Stimulated activated CD8-positive, alpha-beta memory T cell treated with anti-CD3 and anti-CD28 coated beads, Interleukin-7, amount 100 ng/mL, for 48 hours (primary cell): ENCODE data around the gene UMODL1.

ENCODE experiments used
- DNase-seq, 2 donors: peaks; one replicate each; pipeline ENCODE4 v3.0.0-alpha.2; 2020; ENCODE audit warnings: low read depth in 1 of 2; ENCODE audit errors: extremely low read depth in 1 of 2

UMODL1 gene

GRCh38 chr21:42146821-42147220 is 75.7 kb downstream of the UMODL1 start:
- DNase-seq, result no peak

DNA sequence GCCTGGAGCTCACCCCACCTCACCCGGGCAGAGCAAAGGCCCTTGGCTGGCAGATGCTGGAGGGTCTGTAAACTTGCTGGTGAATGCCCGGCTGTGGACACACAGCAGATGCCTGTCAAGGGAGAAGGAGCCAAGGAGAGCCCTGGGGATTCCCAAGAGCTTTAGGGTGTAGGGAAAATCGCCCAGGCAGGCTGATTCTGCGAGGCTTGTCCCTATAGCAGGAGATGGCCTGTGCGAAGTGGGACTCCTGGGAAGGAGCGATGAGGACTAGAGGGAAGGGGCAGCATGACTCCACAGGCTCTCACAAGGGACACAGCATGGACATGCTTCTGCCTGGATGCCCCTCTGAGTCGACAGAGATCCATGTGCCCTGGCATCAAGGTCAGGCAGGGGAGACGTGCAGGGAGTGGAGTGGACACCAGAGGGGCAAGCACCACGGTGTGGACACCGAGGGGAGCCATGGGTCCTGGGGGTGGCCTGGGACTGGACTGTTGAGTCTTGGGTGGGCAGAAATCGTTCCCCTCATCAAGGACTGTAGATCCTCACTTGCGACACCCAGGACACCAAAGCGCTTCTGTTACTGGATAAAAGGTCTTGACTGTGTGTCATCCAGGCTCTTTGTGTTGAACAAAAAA is 76.4 kb downstream of the UMODL1 start:
- no peak for DNase-seq

- DNase-seq, result no peak
Measured at GRCh38 chr21:42148097-42148496, 77.0 kb downstream of the UMODL1 start.

DNA sequence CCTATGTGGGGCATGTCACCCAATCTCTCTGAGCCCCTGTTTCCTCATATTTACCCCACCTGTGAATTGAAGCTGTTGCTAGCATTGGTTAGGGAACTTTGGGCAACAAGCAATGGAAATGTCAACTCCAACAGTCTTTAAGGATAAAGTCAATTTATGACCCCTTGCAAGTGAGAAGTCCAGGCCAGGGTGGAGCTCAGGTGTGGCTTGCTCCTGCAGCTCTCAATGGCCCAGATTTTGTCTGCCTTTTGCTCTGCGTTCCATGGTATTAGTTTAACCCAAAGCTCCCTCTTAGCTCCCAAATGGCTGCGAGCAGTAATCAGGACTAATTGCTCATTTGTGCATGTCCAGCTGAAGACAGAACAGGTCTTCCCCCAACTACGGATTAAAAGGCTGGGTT is 77.5 kb downstream of the UMODL1 start:
- DNase-seq, result no peak

- no peak for DNase-seq
Measured at GRCh38 chr21:42149656-42150473, 78.7 kb downstream of the UMODL1 start.

DNA sequence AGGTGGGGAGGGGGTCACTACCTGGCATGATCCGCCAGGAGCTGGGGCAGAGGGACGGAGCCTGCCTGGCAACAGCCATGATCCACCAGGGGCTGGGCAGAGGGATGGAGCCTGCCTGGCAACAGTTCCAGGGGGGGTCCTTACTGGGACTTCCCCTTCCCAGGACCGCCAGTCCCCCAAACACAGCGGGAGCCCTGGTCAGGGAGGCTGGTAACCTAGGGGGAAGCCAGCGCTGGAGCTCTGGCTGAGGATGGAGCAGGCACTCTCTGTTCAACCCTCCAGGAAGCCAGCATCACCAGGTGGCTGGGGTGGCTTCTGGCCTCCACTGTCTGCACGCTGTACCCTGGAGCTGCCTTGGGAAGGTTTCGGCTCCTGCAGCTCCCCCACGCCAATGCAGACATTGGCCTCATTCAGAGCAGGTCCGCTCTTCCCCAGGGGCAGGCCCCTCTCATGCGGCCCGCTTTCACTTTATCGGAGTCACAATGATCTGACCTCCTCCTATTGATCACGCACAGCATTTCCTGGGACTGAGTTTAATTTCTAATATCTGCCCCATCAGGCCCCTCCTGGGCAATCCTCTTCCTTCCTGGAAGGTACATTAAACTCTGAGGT is 79.5 kb downstream of the UMODL1 start:
- DNase-seq, result no peak

DNA sequence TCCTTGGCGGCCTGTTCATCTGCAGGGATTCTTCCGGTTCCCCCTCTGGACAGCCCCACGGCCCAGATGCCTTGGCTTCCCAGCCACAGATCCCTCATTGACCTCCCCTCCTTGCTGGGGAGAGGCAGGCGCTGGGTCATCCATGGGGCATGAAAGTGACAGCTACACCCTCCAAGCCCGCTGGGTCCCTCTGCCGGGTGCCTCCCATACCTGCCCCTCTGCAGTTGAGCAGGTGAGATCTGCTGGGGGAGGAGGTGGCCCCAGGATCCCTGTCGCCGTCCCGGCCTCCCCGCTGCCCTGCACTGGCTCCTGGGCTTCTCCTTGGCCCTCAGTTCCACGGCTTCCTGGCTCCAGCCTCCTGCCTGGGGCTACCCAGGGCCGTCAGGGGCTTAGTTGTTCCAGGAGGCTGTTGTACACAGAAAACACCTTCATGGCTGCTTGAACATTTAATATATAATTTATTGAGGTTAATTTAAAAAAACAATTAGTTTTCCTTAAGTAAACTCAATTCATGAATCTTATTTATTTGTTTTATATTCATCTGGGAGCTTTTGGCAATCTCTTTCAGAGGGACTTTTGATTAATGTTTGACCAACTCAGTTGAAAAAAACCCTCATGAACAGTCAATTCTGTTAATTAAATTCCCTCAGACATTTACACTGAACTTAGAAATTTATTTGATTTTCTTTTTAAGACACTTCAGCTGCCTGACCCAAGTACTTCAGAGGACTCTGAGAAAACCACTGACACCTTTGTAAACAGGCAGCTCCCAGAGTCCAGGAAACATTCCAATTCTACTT is 80.2 kb downstream of the UMODL1 start:
- no peak for DNase-seq

GRCh38 chr21:42151948-42152220 is 80.8 kb downstream of the UMODL1 start:
- DNase-seq, result no peak

DNA sequence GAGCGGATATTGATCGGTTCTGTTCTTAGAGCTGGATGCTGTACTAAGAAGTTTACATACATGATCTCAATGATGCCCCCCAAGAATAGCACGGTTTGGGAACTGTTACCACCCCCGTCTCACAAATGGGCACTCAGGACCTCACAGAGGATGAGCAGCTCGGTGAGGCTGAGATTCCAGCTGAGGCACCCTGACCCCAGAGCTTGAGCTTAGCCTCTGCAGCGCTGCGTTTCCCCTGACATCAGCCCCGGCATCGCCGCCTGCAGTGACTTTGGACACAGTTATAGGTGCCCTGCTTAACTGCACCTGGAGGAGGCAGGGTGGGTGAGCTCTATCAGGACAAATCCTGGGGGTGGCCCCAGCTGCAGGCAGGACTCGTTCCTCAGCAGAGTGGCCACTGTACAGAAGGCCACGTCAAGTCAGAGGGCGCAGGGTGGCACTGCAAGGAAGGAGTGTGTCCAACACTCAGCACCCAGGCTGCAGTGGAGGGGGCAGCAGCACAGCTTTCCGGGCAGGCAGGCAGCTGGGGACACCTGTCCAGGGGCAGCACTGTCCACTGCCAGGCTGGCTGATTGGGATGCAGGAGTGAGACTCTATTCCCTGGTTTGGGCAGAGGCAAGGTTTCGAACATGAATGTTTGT is 82.0 kb downstream of the UMODL1 start:
- no peak for DNase-seq

DNA sequence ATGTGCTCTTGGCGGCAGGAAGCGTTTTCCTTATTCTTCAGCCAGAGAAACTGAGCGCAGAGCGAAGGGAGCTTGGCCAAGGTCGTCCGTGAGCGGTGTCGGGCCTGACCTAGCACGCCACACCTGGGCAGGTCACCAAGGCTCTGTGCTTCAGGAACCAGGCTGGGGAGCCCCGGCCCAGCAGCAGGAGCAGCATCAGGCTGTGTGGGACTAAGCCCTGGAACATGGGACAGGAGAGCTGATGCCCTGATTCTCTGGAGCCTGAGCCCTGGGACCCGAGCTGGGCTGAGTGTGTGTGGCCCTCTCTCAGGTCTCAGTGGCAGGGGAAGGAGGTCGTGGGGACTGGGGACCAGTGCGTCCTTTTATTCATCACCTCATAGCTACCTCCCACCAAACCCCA is 82.6 kb downstream of the UMODL1 start:
- DNase-seq, result no peak

- DNase-seq, result no peak
Measured at GRCh38 chr21:42154237-42155044, 83.3 kb downstream of the UMODL1 start.

DNA sequence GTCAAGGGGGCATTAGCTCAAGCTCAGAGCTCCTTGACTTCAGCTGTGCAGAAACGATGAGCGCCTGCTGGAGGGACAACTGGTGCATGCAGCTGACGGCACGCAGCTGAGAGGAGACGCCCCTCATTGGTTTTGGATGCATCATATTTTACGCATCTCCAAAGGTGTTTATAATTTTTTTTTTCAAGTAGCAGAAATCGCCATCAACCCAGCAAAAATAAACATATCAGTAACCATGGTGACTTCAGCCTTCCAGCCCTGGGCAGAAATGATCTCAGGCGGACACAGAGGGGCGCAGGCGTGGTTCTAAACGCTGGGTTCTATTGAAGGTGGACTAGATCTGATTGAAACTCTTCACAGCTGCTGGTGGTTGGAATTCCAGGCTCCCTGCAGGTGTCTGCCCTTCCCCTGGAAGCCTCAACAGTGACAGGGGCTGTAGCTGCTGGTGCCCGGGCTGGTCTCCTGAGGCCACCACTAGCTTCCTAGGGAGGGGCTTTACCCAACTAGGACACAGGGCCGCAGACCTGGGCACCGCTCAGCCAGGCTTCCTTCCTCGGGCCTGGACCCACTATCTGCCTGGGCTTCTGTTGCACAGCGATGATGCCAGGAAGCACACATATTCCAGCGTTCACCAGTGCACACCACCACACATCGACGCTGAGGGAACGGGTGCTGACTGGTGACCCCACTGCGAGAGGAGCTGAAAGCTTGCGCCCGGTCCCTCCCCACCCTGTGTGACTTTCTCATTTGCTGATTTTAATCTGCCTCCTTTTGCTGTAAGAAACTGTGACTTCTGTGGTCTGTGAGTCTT is 84.1 kb downstream of the UMODL1 start:
- DNase-seq, result no peak

DNA sequence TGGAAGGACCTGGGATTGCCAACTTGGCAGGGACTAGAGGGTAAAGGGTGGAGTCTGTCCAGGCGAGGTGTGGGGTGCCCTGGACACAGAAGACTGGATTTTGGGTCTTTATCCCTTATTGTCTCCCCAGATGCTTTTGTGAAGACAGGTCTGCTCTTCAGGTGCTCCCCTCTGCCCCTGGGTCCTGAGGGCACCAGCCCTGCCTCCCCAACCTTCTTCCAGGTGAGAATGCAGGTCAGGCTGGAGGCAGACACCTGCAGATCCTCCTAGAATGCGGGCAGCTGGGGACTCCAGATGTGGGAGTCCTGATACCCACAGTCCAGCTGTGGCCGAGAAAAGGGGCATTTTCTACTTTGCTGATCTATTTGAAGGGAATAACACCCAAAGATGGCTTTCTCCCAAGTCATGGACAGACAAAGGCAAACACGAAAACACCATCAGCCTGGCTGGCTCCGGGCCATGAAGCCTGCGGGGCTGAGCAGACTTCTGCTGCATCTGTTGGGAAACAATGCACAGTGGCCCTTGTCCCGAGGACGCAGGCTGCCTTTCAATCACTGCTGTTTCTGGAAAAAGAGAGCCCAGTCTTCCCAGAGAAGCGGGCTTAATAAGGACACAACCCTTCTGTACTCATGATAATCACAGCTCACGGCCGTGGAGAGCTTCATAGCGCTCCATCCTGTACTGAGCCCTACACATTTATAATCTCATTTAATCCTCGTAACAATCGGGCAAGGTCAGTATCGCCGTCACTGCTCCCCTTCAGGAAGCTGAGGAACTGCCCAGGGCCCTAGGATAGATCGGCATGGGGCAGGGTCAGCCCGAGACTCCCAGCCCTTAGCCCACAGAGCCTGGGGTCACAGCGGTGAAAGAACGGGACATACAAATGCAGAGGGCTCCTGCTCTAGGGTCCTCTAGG is 85.8 kb downstream of the UMODL1 start:
- no peak for DNase-seq

DNA sequence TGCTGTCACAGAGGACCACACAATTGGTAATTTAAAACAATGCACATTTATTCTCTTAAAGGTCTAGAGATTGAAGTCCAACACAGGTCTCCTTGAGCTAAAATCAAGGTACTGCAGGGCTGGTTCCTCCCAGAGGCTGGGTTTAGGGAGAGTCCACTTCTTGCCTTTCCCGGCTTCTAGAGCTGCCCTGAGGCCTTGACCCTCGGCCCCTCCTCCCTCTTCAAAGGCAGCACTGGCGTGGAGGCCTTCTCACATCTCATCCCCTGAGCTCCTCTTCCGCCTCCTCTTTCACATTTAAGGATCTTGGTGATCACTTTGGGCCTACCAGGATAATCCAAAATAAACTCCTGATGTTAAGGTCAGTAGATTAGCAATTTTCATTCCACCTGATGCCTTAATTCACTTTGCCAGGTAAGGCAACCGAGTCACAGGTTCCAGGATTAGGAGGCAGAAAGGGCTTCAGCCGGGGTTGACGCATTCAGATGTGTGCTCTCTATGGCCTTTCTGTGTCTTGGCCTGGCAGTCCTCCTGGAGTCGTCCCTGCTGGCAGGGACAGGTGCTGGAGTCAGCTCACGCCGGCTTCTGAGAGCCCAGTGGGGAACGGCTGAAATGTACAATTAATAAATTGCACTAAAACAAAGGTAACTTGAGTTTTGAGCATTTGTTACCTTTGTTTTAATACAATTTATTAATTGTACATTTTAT is 86.6 kb downstream of the UMODL1 start:
- DNase-seq, result no peak

- no peak for DNase-seq
Measured at GRCh38 chr21:42158846-42159245, 87.7 kb downstream of the UMODL1 start.

DNA sequence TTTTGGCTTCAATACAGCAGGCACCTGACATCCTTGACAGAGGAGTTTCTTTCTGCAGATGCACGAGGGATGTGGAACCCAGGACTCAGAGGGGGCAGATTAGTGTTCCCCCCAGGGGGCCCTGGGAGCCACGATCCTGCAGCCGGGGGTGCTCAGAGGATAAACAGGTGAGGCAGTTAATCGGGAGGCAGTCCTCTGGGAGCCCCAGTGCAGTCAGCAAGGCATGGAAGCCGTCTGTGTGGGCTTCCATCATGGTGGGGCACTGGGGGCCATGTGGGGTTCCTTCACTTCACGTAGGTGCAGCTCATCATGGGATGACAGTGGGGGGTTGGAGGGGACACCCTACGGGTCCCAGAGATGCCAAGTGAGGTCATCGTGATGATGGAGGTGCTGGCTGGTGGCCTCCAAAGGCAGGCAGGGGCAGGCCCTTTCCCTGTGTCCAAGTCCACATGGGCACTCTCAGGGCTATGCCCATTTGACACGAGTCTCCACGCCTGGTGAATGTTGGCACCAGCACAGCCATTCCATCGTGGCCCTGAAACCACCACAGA is 88.5 kb downstream of the UMODL1 start:
- no peak for DNase-seq

- no peak for DNase-seq
Measured at GRCh38 chr21:42160111-42160721, 89.1 kb downstream of the UMODL1 start.
